ENCODE measurements around the gene PARP15. TPM values are rescaled to one million over a fixed set of nuclear protein-coding genes. Genes with fewer than 3 reads are reported as not detected.

The PARP15 gene
- total RNA-seq, 1 donor from 2014 or later, result 0.55 TPM

- Mint-ChIP-seq H3K4me1 (ENCODE audit: low read depth) (no peaks in the 10 kb centered on the region), H3K4me3 (ENCODE audit: low read depth) (no peak overlapping the region), H3K9me3 (ENCODE audit: low read depth) (no peaks in the 10 kb centered on the region), H3K36me3 (ENCODE audit: insufficient read depth) (no peaks in the 10 kb centered on the region), H3K27ac (no peak overlapping the region), H3K27me3 (no peaks in the 10 kb centered on the region)
- no peak for DNase-seq (ENCODE audit: low spot score, unreplicated experiment)
- no peak for TF ChIP-seq CTCF (IDR thresholded peaks at IDR 0.05; ENCODE audit: unreplicated experiment)
Observed at GRCh38 chr3:122589297-122589696, 11.8 kb downstream of the PARP15 start.

GRCh38 chr3:122590610-122591009 is 13.2 kb downstream of the PARP15 start:
- H3K9me3 Mint-ChIP-seq (ENCODE audit: low read depth), result no peaks in the 10 kb centered on the region
- no peak for TF ChIP-seq CTCF (IDR thresholded peaks at IDR 0.05; ENCODE audit: unreplicated experiment)
- no peaks in the 10 kb centered on the region for H3K27me3 Mint-ChIP-seq
- no peak overlapping the region for H3K27ac Mint-ChIP-seq
- H3K36me3 Mint-ChIP-seq (ENCODE audit: insufficient read depth), result no peaks in the 10 kb centered on the region
- no peaks in the 10 kb centered on the region for H3K4me1 Mint-ChIP-seq (ENCODE audit: low read depth)
- no peak for DNase-seq (ENCODE audit: low spot score, unreplicated experiment)
- no peak overlapping the region for H3K4me3 Mint-ChIP-seq (ENCODE audit: low read depth)

GRCh38 chr3:122594025-122594424 is 16.6 kb downstream of the PARP15 start:
- no peak for TF ChIP-seq CTCF (IDR thresholded peaks at IDR 0.05; ENCODE audit: unreplicated experiment)
- H3K27ac Mint-ChIP-seq, result no peak overlapping the region
- no peaks in the 10 kb centered on the region for H3K9me3 Mint-ChIP-seq (ENCODE audit: low read depth)
- no peak for DNase-seq (ENCODE audit: low spot score, unreplicated experiment)
- H3K27me3 Mint-ChIP-seq, result no peaks in the 10 kb centered on the region
- no peaks in the 10 kb centered on the region for H3K4me1 Mint-ChIP-seq (ENCODE audit: low read depth)
- H3K4me3 Mint-ChIP-seq (ENCODE audit: low read depth), result no peak overlapping the region
- no peaks in the 10 kb centered on the region for H3K36me3 Mint-ChIP-seq (ENCODE audit: insufficient read depth)

GRCh38 chr3:122598151-122598550 is 20.7 kb downstream of the PARP15 start:
- H3K27ac Mint-ChIP-seq, result no peak overlapping the region
- TF ChIP-seq CTCF (IDR thresholded peaks at IDR 0.05; ENCODE audit: unreplicated experiment), result no peak
- H3K9me3 Mint-ChIP-seq (ENCODE audit: low read depth), result no peaks in the 10 kb centered on the region
- no peaks in the 10 kb centered on the region for H3K36me3 Mint-ChIP-seq (ENCODE audit: insufficient read depth)
- H3K27me3 Mint-ChIP-seq, result no peaks in the 10 kb centered on the region
- no peak for DNase-seq (ENCODE audit: low spot score, unreplicated experiment)
- no peak overlapping the region for H3K4me3 Mint-ChIP-seq (ENCODE audit: low read depth)
- H3K4me1 Mint-ChIP-seq (ENCODE audit: low read depth), result no peaks in the 10 kb centered on the region

- Mint-ChIP-seq H3K9me3 (ENCODE audit: low read depth) (no peaks in the 10 kb centered on the region), H3K4me1 (ENCODE audit: low read depth) (no peaks in the 10 kb centered on the region), H3K27me3 (no peaks in the 10 kb centered on the region), H3K36me3 (ENCODE audit: insufficient read depth) (no peaks in the 10 kb centered on the region), H3K4me3 (ENCODE audit: low read depth) (no peak overlapping the region), H3K27ac (no peak overlapping the region)
- DNase-seq (ENCODE audit: low spot score, unreplicated experiment), result no peak
- no peak for TF ChIP-seq CTCF (IDR thresholded peaks at IDR 0.05; ENCODE audit: unreplicated experiment)
Observed at GRCh38 chr3:122598556-122598955, 21.1 kb downstream of the PARP15 start.

Measured in progenitor cell of endocrine pancreas (in vitro differentiated cells).